ENCODE data around the gene SHROOM3. TPM values are rescaled to one million over a fixed set of nuclear protein-coding genes. Genes with fewer than 3 reads are reported as not detected.

The SHROOM3 gene
- total RNA-seq, 3 donors from 2014 or later = 105 to 263 (median 158) TPM

DNA sequence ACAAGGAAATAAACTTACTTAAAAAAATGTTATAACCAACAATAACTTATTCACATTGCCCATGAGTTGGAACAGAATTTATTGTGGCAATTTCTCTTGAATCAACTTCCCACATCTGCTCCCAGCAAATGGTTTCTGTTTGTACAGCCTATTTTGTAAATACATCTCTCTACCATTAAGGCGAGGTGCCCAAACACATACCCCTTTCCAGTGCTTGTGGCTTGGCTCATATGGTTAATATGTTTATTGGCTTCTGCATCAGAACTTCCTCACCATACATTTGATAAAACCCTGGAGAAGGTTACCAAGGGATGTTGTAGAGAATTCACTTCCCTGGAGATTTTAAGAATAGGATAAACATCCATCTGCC, 255.9 kb downstream of the SHROOM3 start:
- H3K4me1 ChIP-seq (ENCODE audit: low read depth) = no peaks in the 10 kb centered on the region
- no peaks in the 10 kb centered on the region for H3K9me3 ChIP-seq
- peak; percentile 65 for ATAC-seq
- intact Hi-C loops (cut with DNase I, micrococcal nuclease) = no loop called here
- DNase-seq = peak in 1 of 3 donors; percentile 56
- TF ChIP-seq, protein P1, sequence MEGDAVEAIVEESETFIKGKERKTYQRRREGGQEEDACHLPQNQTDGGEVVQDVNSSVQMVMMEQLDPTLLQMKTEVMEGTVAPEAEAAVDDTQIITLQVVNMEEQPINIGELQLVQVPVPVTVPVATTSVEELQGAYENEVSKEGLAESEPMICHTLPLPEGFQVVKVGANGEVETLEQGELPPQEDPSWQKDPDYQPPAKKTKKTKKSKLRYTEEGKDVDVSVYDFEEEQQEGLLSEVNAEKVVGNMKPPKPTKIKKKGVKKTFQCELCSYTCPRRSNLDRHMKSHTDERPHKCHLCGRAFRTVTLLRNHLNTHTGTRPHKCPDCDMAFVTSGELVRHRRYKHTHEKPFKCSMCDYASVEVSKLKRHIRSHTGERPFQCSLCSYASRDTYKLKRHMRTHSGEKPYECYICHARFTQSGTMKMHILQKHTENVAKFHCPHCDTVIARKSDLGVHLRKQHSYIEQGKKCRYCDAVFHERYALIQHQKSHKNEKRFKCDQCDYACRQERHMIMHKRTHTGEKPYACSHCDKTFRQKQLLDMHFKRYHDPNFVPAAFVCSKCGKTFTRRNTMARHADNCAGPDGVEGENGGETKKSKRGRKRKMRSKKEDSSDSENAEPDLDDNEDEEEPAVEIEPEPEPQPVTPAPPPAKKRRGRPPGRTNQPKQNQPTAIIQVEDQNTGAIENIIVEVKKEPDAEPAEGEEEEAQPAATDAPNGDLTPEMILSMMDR (IDR thresholded peaks at IDR 0.05) = peak; percentile 14
- peak overlapping the region; percentile 34 for H3K4me3 ChIP-seq
- no peaks in the 10 kb centered on the region for H3K36me3 ChIP-seq (ENCODE audit: low read depth)

DNA sequence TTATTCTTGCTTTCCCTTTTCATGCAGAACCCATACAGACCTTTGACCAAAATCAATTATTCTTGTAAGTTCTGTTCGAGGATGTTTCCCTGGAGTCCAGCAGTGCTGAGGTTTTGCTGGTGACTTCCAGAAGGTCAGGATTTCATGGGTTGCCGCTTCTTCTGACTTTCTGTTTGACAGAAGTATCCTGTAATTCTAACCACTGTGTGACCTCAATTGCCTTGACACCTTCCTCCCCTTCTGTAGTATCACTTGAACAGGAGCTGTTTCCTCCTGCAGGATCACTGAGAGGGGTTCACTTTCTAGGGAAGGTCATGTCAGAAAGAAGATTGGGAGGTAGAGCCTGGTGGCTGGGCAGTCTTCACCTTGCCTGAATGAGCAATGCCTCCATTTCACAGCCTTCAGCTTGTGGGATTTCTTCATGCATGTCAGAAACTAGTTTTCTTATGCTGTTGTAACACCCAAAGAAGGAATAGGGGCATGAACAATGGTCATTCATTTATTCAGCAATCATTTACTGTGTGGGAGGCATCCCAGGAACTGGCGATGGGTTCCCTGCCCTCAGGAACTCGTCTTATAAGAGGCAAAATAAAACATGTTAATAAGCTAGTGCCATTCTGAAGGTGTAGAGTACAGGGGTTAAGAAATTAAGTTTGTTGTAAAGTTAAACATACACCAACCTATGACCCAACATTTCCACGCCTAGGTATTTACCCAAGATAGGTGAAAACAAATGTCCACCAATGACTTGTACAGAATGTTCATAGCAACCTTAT, 257.0 kb downstream of the SHROOM3 start:
- peak; percentile 65 for ATAC-seq
- H3K36me3 ChIP-seq (ENCODE audit: low read depth) = no peaks in the 10 kb centered on the region
- no peaks in the 10 kb centered on the region for H3K4me1 ChIP-seq (ENCODE audit: low read depth)
- intact Hi-C loops (cut with DNase I, micrococcal nuclease) = no loop called here
- TF ChIP-seq, protein P1 (IDR thresholded peaks at IDR 0.05) = no peak
- no peaks in the 10 kb centered on the region for H3K9me3 ChIP-seq
- H3K4me3 ChIP-seq = no peak overlapping the region
- no peak for DNase-seq

DNA sequence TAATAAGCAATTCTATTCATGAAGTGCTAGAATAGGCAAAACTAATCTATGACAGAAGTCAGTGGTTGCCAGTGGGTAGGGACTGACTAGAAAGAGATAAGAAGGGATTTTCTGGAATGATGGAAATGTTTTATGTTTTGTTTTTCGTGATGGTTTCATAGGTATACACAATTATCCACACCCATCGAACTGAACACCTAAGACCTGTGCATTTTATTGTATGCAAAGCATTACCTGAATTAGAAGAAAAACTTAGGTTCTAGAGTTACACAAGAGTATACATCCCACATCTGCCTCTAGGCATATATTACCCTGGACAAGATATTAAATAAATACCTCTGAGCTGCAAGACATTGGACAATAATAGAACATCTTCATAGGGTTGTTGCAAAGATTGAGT, 257.7 kb downstream of the SHROOM3 start:
- DNase-seq = no peak
- ATAC-seq = no peak
- H3K36me3 ChIP-seq (ENCODE audit: low read depth) = no peaks in the 10 kb centered on the region
- H3K4me3 ChIP-seq = no peak overlapping the region
- no peaks in the 10 kb centered on the region for H3K4me1 ChIP-seq (ENCODE audit: low read depth)
- H3K9me3 ChIP-seq = no peaks in the 10 kb centered on the region
- intact Hi-C loops (cut with DNase I, micrococcal nuclease) = no loop called here
- TF ChIP-seq, protein P1 (IDR thresholded peaks at IDR 0.05) = no peak

DNA sequence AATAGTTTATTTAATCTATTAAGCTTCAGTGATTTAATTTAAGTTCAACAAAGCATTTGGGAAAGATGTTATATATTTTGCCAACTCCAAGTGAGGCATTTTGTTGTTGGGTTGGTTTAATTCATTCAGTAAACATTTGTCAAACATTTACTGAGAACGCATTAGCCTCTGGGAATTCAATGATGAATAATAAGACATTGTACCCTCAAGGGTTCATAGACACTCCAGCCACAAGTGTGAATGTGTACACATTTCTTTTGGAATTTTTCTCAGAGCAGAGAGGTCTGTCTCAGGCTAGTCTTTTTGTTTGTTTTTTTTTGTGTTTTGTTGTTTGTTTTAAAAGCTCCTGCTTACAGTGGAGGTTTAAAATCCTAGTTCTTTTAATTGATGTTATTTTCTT, 259.0 kb downstream of the SHROOM3 start:
- ATAC-seq (no peak), DNase-seq (no peak)
- intact Hi-C loops (cut with DNase I, micrococcal nuclease) = no loop called here
- Histone ChIP-seq H3K36me3 (ENCODE audit: low read depth) (no peaks in the 10 kb centered on the region), H3K4me3 (no peak overlapping the region), H3K4me1 (ENCODE audit: low read depth) (no peaks in the 10 kb centered on the region), H3K9me3 (no peaks in the 10 kb centered on the region)
- TF ChIP-seq, protein P1 (IDR thresholded peaks at IDR 0.05) = no peak

DNA sequence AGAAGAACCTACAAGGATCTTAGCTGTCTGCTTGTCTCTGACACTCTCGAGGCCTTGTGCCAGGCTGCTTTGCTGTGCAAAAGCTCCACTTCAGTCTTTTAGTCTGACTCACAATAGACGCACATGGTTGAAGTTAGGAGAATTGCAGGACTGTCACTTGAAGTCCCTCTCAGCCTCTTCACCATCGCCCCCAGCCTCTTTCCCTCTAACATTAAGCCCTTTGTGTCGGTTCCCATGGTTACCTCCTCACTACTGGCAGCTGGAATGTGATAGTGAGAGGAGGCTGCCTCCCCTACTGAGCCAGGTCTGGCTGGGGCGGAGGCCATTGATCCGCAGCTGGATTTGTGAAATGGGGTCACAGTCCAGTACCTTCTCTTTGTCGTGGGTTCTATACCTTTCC, 261.1 kb downstream of the SHROOM3 start:
- H3K36me3 ChIP-seq (ENCODE audit: low read depth) = no peaks in the 10 kb centered on the region
- ATAC-seq (no peak), DNase-seq (no peak)
- TF ChIP-seq, protein P1 (IDR thresholded peaks at IDR 0.05) = no peak
- peaks cover 3% of the 10 kb centered on the region for H3K4me1 ChIP-seq (ENCODE audit: low read depth)
- intact Hi-C loops (cut with DNase I, micrococcal nuclease) = no loop called here
- no peaks in the 10 kb centered on the region for H3K9me3 ChIP-seq
- no peak overlapping the region for H3K4me3 ChIP-seq

All from mucosa of descending colon (tissue), 3 donors.